Naive thymus-derived CD8-positive, alpha-beta T cell (primary cell): ENCODE measurements around the gene ITPR3. TPM values are rescaled to one million over a fixed set of nuclear protein-coding genes. Genes with fewer than 3 reads are reported as not detected.

Experiments
- ATAC-seq, 2 donors: fragments of 150-1000 bp; cut with Tn5 transposase in 1 of 2; sonication (Bioruptor Pico), chemical (Tn5 transposase) in 1 of 2; 1 replicate in 1 of 2; 2 replicates in 1 of 2; pipeline ENCODE4 v1.10.0; 2021; ENCODE audit warnings: mild to moderate bottlenecking in 2 of 2, moderate library complexity in 2 of 2
- POLR2A ChIA-PET: fragments of 350-600 bp; sonication (Branson Sonifier 250); formaldehyde crosslinking; loops from one replicate; lab custom pipeline; 2021; ENCODE audit warnings: antibody characterized with exemption; lab: Charles Lee
- DNase-seq, 10 donors: peaks; one replicate each; pipeline versions ENCODE4 v3.0.0 to v3.0.0-alpha.2; 2020 to 2022
- H3K27ac Mint-ChIP-seq, 10 donors: one replicate each; pipeline ENCODE4 v1.8.0; 2020 to 2022; ENCODE audit warnings: mild to moderate bottlenecking in 10 of 10, mixed read lengths in 10 of 10, moderate library complexity in 4 of 10, inconsistent platforms in 1 of 10
- H3K27me3 Mint-ChIP-seq, 5 donors: one replicate each; pipeline ENCODE4 v1.8.0; 2021 to 2022; ENCODE audit warnings: mixed read lengths in 5 of 5
- H3K36me3 Mint-ChIP-seq, 3 donors: one replicate each; pipeline ENCODE4 v1.8.0; 2020 to 2022; ENCODE audit warnings: mixed read lengths in 3 of 3, mild to moderate bottlenecking in 2 of 3, inconsistent platforms in 1 of 3
- H3K4me1 Mint-ChIP-seq, 4 donors: one replicate each; pipeline ENCODE4 v1.8.0; 2021 to 2022; ENCODE audit warnings: mixed read lengths in 4 of 4
- H3K4me3 Mint-ChIP-seq, 10 donors: one replicate each; pipeline ENCODE4 v1.8.0; 2020 to 2022; ENCODE audit warnings: mild to moderate bottlenecking in 10 of 10, mixed read lengths in 10 of 10, moderate library complexity in 6 of 10, inconsistent platforms in 1 of 10
- H3K9me3 Mint-ChIP-seq, 9 donors: one replicate each; pipeline ENCODE4 v1.8.0; 2020 to 2022; ENCODE audit warnings: mixed read lengths in 9 of 9, mild to moderate bottlenecking in 3 of 9, inconsistent platforms in 1 of 9, moderate library complexity in 1 of 9
- polyA plus RNA-seq, 3 donors: library from polyadenylated mRNA; unstranded; fragments of 300-500 nt; fragmentation: Illumina TruSeq; gene quantifications; one replicate each; pipeline ENCODE4 v1.2.3, GENCODE V29; 2021
- total RNA-seq, 8 experiments: library from RNA in 2 of 8; stranded (reverse) in 2 of 8; gene quantifications; one replicate each; pipeline ENCODE4 v1.2.3 and lab custom pipeline; 2021 to 2026

ITPR3 gene
- total and polyA plus RNA-seq, 5 experiments from 2014 or later, result 0.98 to 46.2 (median 4.9) TPM

DNA sequence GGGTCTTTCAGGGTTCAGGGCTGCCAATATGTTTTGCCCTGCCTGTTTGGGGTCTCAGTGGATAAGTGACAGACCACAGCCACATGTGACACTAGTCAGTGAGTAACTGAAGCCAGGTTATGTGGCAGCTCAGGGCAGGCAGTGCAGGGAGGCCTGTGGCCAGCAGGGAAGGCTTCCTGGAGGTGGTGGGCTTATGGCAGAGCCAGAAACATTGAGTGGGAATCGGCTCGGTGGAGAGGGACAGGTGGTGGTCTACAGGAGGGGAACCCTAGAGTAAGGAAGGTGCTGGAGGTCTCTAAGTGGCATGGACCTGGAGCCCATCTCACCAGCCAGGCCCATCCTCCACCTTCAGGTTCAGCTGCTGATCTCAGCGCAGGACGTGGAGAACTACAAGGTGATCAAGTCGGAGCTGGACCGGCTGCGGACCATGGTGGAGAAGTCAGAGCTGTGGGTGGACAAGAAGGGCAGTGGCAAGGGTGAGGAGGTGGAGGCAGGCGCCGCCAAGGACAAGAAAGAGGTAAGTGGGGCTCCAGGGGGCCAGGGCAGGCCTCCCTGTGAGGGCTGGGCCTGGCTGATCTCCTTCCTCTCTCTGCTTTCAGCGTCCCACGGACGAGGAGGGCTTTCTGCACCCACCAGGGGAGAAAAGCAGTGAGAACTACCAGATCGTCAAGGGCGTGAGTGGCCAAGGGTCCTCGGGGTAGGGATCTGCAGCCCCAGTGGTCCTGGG, 55.5 kb downstream of the ITPR3 start:
- H3K27me3 Mint-ChIP-seq, result no peaks in the 10 kb centered on the region
- H3K9me3 Mint-ChIP-seq, result no peaks in the 10 kb centered on the region
- ATAC-seq, result no peak
- POLR2A ChIA-PET, result no interaction called here
- peaks cover 0 to 80% (median 24%) of the 10 kb centered on the region in 3 donors for H3K36me3 Mint-ChIP-seq
- H3K27ac Mint-ChIP-seq, result peak overlapping the region in 3 of 10 donors; percentile 32 to 66 (median 55)
- peaks cover 0 to 2% (median 2%) of the 10 kb centered on the region in 4 donors for H3K4me1 Mint-ChIP-seq
- no peak for DNase-seq
- H3K4me3 Mint-ChIP-seq, result no peak overlapping the region

DNA sequence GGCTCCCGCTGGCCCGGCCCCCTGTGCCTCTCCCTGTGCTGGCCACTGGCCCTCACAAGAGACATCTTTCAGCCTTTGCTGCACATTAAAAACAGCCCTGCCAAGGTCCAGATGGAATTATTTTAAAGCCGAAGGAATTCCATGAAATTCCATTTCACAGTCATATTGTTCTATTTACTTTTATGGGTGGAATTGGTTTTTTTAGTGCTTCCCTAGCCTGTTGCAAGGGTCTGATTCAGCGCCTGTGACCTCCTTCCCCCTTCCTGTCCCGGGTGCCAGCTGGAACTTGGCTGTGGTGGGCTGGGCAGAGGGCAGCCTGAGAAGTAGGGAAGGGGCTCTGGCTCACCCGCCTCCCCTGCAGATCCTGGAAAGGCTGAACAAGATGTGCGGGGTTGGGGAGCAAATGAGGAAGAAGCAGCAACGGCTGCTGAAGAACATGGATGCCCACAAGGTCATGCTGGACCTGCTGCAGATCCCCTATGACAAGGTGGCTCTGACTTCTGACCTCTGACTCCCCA, 56.1 kb downstream of the ITPR3 start:
- Mint-ChIP-seq H3K4me3 (no peak overlapping the region), H3K27me3 (no peaks in the 10 kb centered on the region), H3K9me3 (no peaks in the 10 kb centered on the region), H3K4me1 (peaks cover 0 to 2% (median 2%) of the 10 kb centered on the region in 4 donors), H3K36me3 (peaks cover 0 to 75% (median 24%) of the 10 kb centered on the region in 3 donors), H3K27ac (peak overlapping the region in 1 of 10 donors; percentile 56)
- ATAC-seq, result no peak
- POLR2A ChIA-PET, result no interaction called here
- no peak for DNase-seq

DNA sequence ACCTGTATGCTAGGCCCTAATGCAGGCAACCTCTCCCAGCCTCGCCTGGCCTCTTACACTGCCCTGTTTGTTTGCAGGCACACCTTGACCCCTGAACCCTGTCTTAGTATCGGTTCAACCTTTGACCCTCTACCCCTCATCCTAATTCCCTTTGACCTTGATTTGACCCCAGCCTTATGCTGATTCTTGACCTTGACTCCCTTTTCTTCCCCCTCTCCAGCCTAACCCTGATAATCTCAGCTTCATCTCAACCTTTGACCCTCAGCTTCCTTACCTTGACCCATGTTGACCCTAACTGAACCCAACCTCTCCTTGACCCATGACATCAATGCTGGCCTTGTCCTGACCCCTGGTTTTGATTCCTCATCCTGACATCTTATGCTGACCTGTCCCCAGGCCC, 56.6 kb downstream of the ITPR3 start:
- no peak overlapping the region for H3K4me3 Mint-ChIP-seq
- POLR2A ChIA-PET, result no interaction called here
- no peak for DNase-seq
- H3K36me3 Mint-ChIP-seq, result peaks cover 0 to 75% (median 26%) of the 10 kb centered on the region in 3 donors
- H3K9me3 Mint-ChIP-seq, result no peaks in the 10 kb centered on the region
- H3K4me1 Mint-ChIP-seq, result peaks cover 2 to 4% (median 3%) of the 10 kb centered on the region in 4 donors
- no peak for ATAC-seq
- no peaks in the 10 kb centered on the region for H3K27me3 Mint-ChIP-seq
- peak overlapping the region in 3 of 10 donors; percentile 3 to 56 (median 41) for H3K27ac Mint-ChIP-seq

DNA sequence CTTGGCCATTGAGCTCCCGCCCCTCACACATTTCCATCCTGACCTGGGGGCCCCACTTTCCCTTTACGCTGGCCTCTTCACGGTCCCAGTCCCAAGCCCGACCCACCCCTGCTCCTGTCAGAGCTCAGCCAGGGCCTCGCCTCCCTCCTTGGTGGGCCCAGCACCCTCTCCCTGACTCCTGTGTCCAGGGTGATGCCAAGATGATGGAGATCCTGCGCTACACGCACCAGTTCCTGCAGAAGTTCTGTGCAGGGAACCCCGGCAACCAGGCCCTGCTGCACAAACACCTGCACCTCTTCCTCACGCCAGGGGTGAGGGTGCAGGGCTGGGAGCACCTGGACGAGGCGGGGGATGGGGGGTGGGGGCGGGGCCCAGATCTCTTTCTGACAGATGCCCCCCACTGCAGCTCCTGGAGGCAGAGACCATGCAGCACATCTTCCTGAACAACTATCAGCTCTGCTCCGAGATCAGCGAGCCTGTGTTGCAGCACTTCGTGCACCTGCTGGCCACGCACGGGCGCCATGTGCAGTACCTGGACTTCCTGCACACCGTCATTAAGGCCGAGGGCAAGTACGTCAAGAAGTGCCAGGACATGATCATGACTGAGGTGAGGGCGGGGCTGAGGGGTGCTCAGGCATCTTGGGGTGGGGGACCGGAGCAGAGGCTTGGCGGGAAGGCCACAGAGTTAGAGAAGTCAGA, 57.3 kb downstream of the ITPR3 start:
- H3K4me1 Mint-ChIP-seq, result peaks cover 2 to 10% (median 8%) of the 10 kb centered on the region in 4 donors
- POLR2A ChIA-PET, result no interaction called here
- peak overlapping the region in 3 of 10 donors; percentile 3 to 56 (median 4) for H3K27ac Mint-ChIP-seq
- DNase-seq (no peak), ATAC-seq (no peak)
- no peak overlapping the region for H3K4me3 Mint-ChIP-seq
- no peaks in the 10 kb centered on the region for H3K9me3 Mint-ChIP-seq
- H3K27me3 Mint-ChIP-seq, result no peaks in the 10 kb centered on the region
- H3K36me3 Mint-ChIP-seq, result peaks cover 0 to 75% (median 27%) of the 10 kb centered on the region in 3 donors

DNA sequence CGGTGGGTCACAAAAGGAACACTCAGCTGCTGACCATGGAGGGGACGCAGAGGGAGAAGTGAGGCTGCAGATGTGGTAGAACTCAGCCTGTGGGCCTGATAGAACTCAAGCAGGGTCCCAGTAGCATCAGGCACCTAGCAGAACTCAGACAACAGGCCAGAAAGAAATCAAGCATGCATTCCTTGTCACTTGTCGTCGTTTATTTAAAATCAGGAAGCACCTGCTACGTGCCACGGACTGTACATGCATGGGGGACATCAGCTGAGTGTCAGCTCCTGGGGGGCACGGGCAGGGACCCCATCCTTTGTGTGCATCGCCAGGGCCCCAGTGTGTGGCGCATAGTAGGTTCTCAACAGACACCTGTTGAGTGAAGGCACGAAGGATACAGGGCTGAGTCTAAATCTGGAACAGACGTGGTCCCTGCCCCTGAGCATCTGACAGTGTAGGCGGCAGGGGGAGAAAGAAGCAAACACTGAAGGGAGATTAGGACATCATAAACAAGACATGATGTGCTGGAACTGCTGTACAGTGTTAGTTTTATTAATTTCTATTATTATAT, 57.9 kb downstream of the ITPR3 start:
- H3K27me3 Mint-ChIP-seq, result no peaks in the 10 kb centered on the region
- H3K4me1 Mint-ChIP-seq, result peaks cover 2 to 14% (median 12%) of the 10 kb centered on the region in 4 donors
- ATAC-seq (no peak), DNase-seq (no peak)
- POLR2A ChIA-PET, result interaction anchor here (1.2 kb wide), 1 partner anchor 16 kb away, joined by 3 read pairs; no protein-coding TSS in a partner anchor
- H3K9me3 Mint-ChIP-seq, result no peaks in the 10 kb centered on the region
- H3K36me3 Mint-ChIP-seq, result peaks cover 0 to 77% (median 29%) of the 10 kb centered on the region in 3 donors
- H3K27ac Mint-ChIP-seq, result no peak overlapping the region
- H3K4me3 Mint-ChIP-seq, result no peak overlapping the region

DNA sequence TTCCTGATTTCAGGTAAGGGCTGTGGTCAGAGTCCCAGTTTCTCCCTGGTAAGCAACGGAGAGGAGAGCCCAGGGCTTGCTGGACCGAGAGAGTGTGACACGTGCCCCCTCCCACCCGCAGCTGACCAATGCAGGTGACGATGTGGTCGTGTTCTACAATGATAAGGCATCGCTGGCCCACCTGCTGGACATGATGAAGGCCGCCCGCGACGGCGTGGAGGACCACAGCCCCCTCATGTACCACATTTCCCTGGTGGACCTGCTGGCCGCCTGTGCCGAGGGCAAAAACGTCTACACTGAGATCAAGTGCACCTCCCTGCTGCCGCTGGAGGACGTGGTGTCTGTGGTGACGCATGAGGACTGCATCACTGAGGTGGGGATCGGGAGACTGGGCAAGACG, 58.6 kb downstream of the ITPR3 start:
- Mint-ChIP-seq H3K9me3 (no peaks in the 10 kb centered on the region), H3K4me3 (no peak overlapping the region), H3K27me3 (no peaks in the 10 kb centered on the region), H3K27ac (peak overlapping the region in 2 of 10 donors; percentile 45 to 57), H3K36me3 (peaks cover 0 to 77% (median 28%) of the 10 kb centered on the region in 3 donors), H3K4me1 (peaks cover 2 to 14% (median 12%) of the 10 kb centered on the region in 4 donors)
- POLR2A ChIA-PET, result interaction anchor here (1.2 kb wide), 1 partner anchor 15 kb away, joined by 3 read pairs; no protein-coding TSS in a partner anchor
- DNase-seq (no peak), ATAC-seq (no peak)

DNA sequence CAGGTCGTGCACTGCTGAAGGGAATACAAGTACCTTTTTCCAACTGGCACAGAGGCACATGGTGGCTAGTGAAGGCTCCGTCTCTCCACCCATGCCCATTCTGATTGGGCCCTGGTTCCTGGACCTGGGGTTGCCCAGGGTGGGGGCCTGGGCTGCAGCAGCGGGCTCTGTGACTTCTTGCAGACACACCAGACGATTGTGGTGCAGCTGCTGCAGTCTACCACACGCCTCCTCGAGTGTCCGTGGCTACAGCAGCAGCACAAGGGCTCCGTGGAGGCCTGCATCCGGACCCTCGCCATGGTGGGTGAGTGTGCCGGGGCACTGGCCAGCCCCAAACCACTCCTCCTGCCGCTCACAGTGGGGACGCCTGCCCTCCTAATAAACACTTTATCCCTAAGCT, 61.2 kb downstream of the ITPR3 start:
- H3K4me1 Mint-ChIP-seq, result peaks cover 2 to 14% (median 12%) of the 10 kb centered on the region in 4 donors
- H3K36me3 Mint-ChIP-seq, result peaks cover 5 to 79% (median 28%) of the 10 kb centered on the region in 3 donors
- POLR2A ChIA-PET, result interaction anchor here (0.6 kb wide), 1 partner anchor 104 kb away, joined by 3 read pairs; no protein-coding TSS in a partner anchor
- no peaks in the 10 kb centered on the region for H3K27me3 Mint-ChIP-seq
- H3K9me3 Mint-ChIP-seq, result no peaks in the 10 kb centered on the region
- no peak overlapping the region for H3K4me3 Mint-ChIP-seq
- no peak for ATAC-seq
- no peak for DNase-seq
- H3K27ac Mint-ChIP-seq, result peak overlapping the region in 3 of 10 donors; percentile 38 to 68 (median 41)

DNA sequence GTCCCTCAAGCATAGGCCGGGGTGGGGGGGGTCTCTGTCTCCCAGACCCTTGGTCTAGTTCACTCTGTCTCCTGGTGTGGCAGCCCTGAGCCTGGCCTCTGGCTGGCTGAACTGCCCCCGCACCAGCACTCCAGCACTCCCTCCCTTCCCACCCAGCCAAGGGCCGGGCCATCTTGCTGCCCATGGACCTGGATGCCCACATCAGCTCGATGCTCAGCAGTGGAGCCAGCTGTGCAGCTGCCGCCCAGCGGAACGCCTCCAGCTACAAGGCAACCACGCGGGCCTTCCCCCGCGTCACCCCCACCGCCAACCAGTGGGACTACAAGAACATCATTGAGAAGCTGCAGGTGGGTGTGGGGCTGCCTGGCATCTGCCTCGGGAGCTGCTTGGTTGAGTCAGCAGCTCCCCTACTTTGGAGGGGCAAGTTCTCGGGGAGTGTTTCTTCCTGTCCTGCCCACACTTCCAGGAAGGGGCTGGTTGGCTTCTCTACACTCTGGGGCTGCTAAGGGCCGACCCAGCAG, 62.0 kb downstream of the ITPR3 start:
- POLR2A ChIA-PET, result interaction anchor here (0.6 to 1.1 kb wide), 3 partner anchors 10 to 103 kb away, joined by 3 to 4 read pairs (median 3); partner anchors contain the start of gene UQCC2
- Mint-ChIP-seq H3K4me3 (peak overlapping the region in 3 of 10 donors; percentile 22 to 51 (median 35)), H3K36me3 (peaks cover 5 to 79% (median 27%) of the 10 kb centered on the region in 3 donors), H3K9me3 (no peaks in the 10 kb centered on the region), H3K27ac (peak overlapping the region in 4 of 10 donors; percentile 37 to 63 (median 49)), H3K27me3 (no peaks in the 10 kb centered on the region), H3K4me1 (peaks cover 0 to 14% (median 12%) of the 10 kb centered on the region in 4 donors)
- ATAC-seq, result peak in 1 of 2 donors; percentile 38
- DNase-seq, result peak in 3 of 10 donors; percentile 14 to 25 (median 24)

DNA sequence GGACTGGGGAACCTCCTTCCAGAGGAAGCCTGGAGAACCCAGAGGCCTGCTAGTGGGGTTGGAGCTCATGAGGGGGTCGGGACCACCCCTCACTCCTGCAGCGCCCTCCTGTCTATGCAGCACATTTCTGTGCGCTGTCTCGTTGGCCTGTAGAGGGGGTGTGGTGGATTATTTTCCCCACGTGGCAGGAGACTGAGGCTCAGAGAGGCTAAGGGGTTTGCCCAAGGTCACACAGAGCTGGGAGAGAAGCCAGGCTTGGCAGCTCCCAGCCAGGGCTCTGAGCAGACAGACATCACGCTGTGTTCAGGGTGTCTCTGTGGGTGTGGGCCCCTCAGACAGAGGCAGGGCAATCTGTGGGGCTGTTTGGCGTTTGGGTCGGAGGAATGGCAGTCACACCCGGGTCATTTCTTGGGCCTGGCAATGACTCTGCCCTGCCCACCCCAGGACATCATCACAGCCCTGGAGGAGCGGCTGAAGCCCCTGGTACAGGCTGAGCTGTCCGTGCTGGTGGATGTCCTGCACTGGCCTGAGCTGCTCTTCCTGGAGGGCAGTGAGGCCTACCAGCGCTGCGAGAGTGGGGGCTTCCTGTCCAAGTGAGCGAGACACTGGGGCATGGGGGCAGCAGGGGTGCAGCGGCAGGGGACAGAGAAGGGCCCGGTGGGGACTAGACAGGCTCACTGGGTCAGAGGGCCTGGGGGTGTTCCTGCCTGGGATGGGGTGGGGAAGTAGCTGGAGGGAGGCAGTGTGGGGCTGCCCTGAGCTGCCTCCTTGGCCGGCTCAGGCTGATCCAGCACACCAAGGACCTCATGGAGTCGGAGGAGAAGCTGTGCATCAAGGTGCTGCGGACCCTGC, 62.7 kb downstream of the ITPR3 start:
- Mint-ChIP-seq H3K27me3 (no peaks in the 10 kb centered on the region), H3K4me3 (peak overlapping the region in 1 of 10 donors; percentile 35), H3K27ac (peak overlapping the region in 4 of 10 donors; percentile 37 to 63 (median 59)), H3K36me3 (peaks cover 5 to 79% (median 28%) of the 10 kb centered on the region in 3 donors), H3K4me1 (peaks cover 0 to 14% (median 11%) of the 10 kb centered on the region in 4 donors), H3K9me3 (no peaks in the 10 kb centered on the region)
- ATAC-seq, result no peak
- POLR2A ChIA-PET, result interaction anchor here (0.8 to 1.1 kb wide), 2 partner anchors 9 to 27 kb away, joined by 3 to 4 read pairs; partner anchors contain the start of gene UQCC2
- no peak for DNase-seq

DNA sequence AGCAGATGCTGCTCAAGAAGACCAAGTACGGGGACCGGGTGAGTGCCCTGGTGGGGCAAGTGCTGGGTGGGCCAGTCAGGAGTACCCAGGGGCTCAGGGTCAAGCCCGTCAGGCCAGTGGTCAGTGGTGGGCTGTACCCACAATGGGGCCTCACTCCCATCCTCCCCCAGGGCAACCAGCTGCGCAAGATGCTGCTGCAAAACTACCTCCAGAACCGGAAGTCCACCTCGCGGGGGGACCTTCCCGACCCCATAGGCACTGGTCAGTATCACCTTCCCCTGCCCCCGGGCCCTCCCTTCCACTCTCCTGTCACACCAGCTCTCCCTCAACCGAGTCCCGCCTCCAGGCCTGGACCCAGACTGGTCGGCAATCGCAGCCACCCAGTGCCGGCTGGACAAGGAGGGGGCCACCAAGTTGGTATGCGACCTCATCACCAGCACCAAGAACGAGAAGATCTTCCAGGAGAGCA, 63.3 kb downstream of the ITPR3 start:
- Mint-ChIP-seq H3K4me3 (no peak overlapping the region), H3K27me3 (no peaks in the 10 kb centered on the region), H3K9me3 (no peaks in the 10 kb centered on the region), H3K27ac (peak overlapping the region in 4 of 10 donors; percentile 28 to 40 (median 32)), H3K4me1 (peaks cover 4 to 14% (median 11%) of the 10 kb centered on the region in 4 donors), H3K36me3 (peaks cover 5 to 81% (median 34%) of the 10 kb centered on the region in 3 donors)
- DNase-seq (no peak), ATAC-seq (no peak)
- POLR2A ChIA-PET, result no interaction called here

DNA sequence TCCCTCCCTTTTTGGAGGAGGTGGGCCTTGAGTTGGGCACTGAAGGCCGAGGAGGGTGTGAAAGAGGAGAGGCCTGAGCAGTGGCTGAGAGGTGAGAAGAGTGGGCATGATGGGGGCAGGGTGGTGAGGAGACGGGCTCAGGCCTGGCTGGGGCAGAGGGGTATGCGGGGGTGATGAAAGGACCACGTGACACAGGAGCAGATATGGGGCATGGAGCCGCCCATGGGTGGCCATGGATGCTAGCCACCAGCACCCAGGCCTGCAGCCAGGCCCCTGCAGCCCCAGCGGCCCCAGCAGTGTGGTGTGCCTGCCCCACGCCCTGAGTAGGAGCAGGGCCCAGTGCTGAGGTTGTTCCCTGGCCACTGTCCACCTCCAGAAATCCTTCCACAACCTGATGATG, 63.9 kb downstream of the ITPR3 start:
- POLR2A ChIA-PET, result no interaction called here
- Mint-ChIP-seq H3K27me3 (no peaks in the 10 kb centered on the region), H3K27ac (peak overlapping the region in 3 of 10 donors; percentile 31 to 69 (median 33)), H3K4me1 (peaks cover 6 to 14% (median 11%) of the 10 kb centered on the region in 4 donors), H3K4me3 (no peak overlapping the region), H3K9me3 (no peaks in the 10 kb centered on the region), H3K36me3 (peaks cover 5 to 81% (median 34%) of the 10 kb centered on the region in 3 donors)
- no peak for ATAC-seq
- DNase-seq, result no peak
